A549 (cell line): ENCODE data around the gene TMEM117.

Experiments
- CEBPB ChIP-seq, 2 experiments: fragments of >200 bp in 1 of 2; sonication (Bioruptor Twin) in 1 of 2; formaldehyde crosslinking in 1 of 2; IDR thresholded peaks; 2 replicates each; pipeline ENCODE4 v1.6.1; 2012 to 2016
- CHD2 ChIP-seq: fragments of 150-350 bp; IDR thresholded peaks from 2 replicates; pipeline ENCODE4 v1.6.1; 2014; ENCODE audit warnings: low read length; ENCODE audit not compliant: partially characterized antibody
- CTCF ChIP-seq: fragments of >200 bp; sonication (Bioruptor Twin); formaldehyde crosslinking; IDR thresholded peaks from 3 replicates; pipeline ENCODE4 v1.5.1; 2016
- FOSL2 ChIP-seq, 2 experiments: fragments of 450-650 bp in 1 of 2; fragments of >200 bp in 1 of 2; sonication (Bioruptor Twin) in 1 of 2; formaldehyde crosslinking; IDR thresholded peaks; 2 replicates each; pipeline versions ENCODE4 v1.5.0 to v1.6.1; 2016 to 2020; ENCODE audit warnings: mild to moderate bottlenecking in 1 of 2, moderate library complexity in 1 of 2
- KDM1A ChIP-seq: fragments of 200-600 bp; sonication (generic); IDR thresholded peaks from 2 replicates; pipeline ENCODE4 v1.6.1; 2016; ENCODE audit warnings: low read depth, mild to moderate bottlenecking
- MAFK ChIP-seq: fragments of 450-650 bp; IDR thresholded peaks from 2 replicates; pipeline ENCODE4 v1.6.1; 2014; ENCODE audit not compliant: partially characterized antibody
- MAX ChIP-seq: IDR thresholded peaks from 2 replicates; pipeline ENCODE4 v1.6.1; 2012
- POLR2A ChIP-seq: IDR thresholded peaks from 2 replicates; pipeline ENCODE4 v1.6.1; 2012; ENCODE audit warnings: mild to moderate bottlenecking, low read length
- POLR2AphosphoS2 ChIP-seq: conservative IDR thresholded peaks from 2 replicates; pipeline ENCODE4 v1.6.1; 2012; ENCODE audit warnings: low read length, improper control_type of control experiment, inconsistent platforms
- REST ChIP-seq: fragments of 200-600 bp; sonication (generic); IDR thresholded peaks from 2 replicates; pipeline ENCODE4 v1.6.1; 2016; ENCODE audit warnings: antibody characterized with exemption, mild to moderate bottlenecking, moderate library complexity
- RFX5 ChIP-seq: fragments of 450-650 bp; IDR thresholded peaks from 2 replicates; pipeline ENCODE4 v1.7.1; 2014; ENCODE audit warnings: antibody characterized with exemption, mild to moderate bottlenecking, moderate library complexity
- RNF2 ChIP-seq: fragments of 200-600 bp; sonication (generic); IDR thresholded peaks from 2 replicates; pipeline ENCODE4 v1.6.1; 2016; ENCODE audit warnings: low read depth, mild to moderate bottlenecking, antibody characterized with exemption, moderate library complexity, borderline replicate concordance
- SMC3 ChIP-seq: fragments of >200 bp; sonication (Bioruptor Twin); formaldehyde crosslinking; IDR thresholded peaks from 3 replicates; pipeline ENCODE4 v1.6.1; 2018; ENCODE audit warnings: inconsistent platforms
- TFCP2L1 ChIP-seq: fragments of 250-450 bp; sonication (Bioruptor Pico); IDR thresholded peaks from 2 replicates; pipeline ENCODE4 v1.5.0; 2021; ENCODE audit warnings: mild to moderate bottlenecking

GRCh38 chr12:44058366-44058765, 222.5 kb downstream of the TMEM117 start:
- TF ChIP-seq CTCF = no peak
- TF ChIP-seq POLR2A = no peak
- TF ChIP-seq CEBPB (IDR thresholded peaks at IDR 0.05) = no peak
- no peak for TF ChIP-seq CHD2
- no peak for TF ChIP-seq TFCP2L1
- TF ChIP-seq FOSL2 (IDR thresholded peaks at IDR 0.05) = no peak
- TF ChIP-seq FOSL2 (CRISPR knock-in tag; IDR thresholded peaks at IDR 0.05) = no peak
- no peak for TF ChIP-seq RFX5
- TF ChIP-seq SMC3 = no peak
- no peak for TF ChIP-seq REST
- TF ChIP-seq MAX = no peak
- TF ChIP-seq MAFK = no peak
- TF ChIP-seq POLR2AphosphoS2 = no peak
- TF ChIP-seq RNF2 = no peak
- TF ChIP-seq KDM1A = no peak
